Measurements from ENCODE around the gene TBCE.

DNA sequence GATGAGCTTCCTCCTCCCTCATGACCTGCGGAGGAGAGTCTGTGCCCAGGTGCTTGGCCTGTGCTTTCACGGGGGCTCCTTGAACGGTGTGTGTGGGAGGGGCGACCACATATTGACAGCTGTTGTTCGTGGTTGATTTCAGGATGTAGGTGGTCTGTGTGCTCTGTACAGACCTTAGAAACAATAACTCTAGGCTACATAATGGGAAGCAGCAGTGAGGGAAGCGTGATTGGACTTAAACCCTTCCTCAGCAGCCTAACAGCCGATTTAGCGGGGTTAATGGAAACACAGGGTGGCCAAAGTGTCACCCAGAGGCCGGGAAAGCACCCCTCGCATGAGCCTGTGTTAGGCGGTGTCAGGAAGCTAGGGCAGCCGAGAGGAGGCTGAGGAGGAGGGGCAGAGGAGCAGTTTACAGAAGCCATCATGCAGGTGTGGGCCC lies 56.0 kb downstream of the TBCE start:
- TF ChIP-seq POLR2A (IDR thresholded peaks at IDR 0.05; ENCODE audit: low read depth, low read length) (no peak), POLR2AphosphoS5 (IDR thresholded peaks at IDR 0.05; ENCODE audit: low read depth, low read length) (no peak), TAF1 (IDR thresholded peaks at IDR 0.05; ENCODE audit: low read depth, low read length) (no peak)
